ENCODE data around the gene LPAR3. TPM values are rescaled to one million over a fixed set of nuclear protein-coding genes. Genes with fewer than 3 reads are reported as not detected.

Gene LPAR3
- total and polyA plus RNA-seq, 2 of the 13 experiments (the other 11 are each of a cell fraction or from before 2014, with no cell fraction given) = not detected

- TF ChIP-seq ZNF362 (CRISPR knock-in tag; IDR thresholded peaks at IDR 0.05; ENCODE audit: borderline replicate concordance) (no peak), ELF3 (CRISPR knock-in tag; IDR thresholded peaks at IDR 0.05) (no peak)
Observed at GRCh38 chr1:84771895-84772294, 121.1 kb downstream of the LPAR3 start (continued).

GRCh38 chr1:84770481-84770880 is 122.5 kb downstream of the LPAR3 start:
- Histone ChIP-seq H2AFZ (ENCODE audit: low read length) (no peak overlapping the region), H3K9me3 (ENCODE audit: low read length) (no peaks in the 10 kb centered on the region), H4K20me1 (ENCODE audit: insufficient read depth, low read length) (no peaks in the 10 kb centered on the region), H3K27ac (ENCODE audit: extremely low read length, insufficient read depth, low read length) (no peak overlapping the region), H3K9ac (ENCODE audit: insufficient read depth, low read depth, low read length) (no peak overlapping the region), H3K4me1 (ENCODE audit: insufficient read depth, low read length) (no peaks in the 10 kb centered on the region), H3K79me2 (ENCODE audit: insufficient read depth, low read length) (no peaks in the 10 kb centered on the region), H3K4me3 (replicated peaks in 1 of 3; ENCODE audit: insufficient read depth in 1 of 3, low read depth in 2 of 3, low read length in 3 of 3) (no peak overlapping the region), H3K4me2 (ENCODE audit: low read depth, low read length) (no peak overlapping the region), H3K36me3 (replicated peaks in 1 of 2; ENCODE audit: control insufficient read depth in 1 of 2, insufficient read depth in 2 of 2, low read length in 2 of 2) (no peaks in the 10 kb centered on the region), H3K27me3 (ENCODE audit: control insufficient read depth in 1 of 2, insufficient read depth in 2 of 2, low read length in 2 of 2) (peaks cover 0 to 14% of the 10 kb centered on the region in 2 experiments; a peak in 1 of 5 replicates)
- in situ Hi-C loops (cut with HindIII; ENCODE audit: extremely low pct_ligation_motif_present, low pct_unique_long_range_greater_than_20kb) (loop anchor here (10.0 to 25.0 kb wide), 2 partner anchors 164 to 633 kb away; partner anchors contain the start of gene PRKACB), intact Hi-C loops (cut with micrococcal nuclease; ENCODE audit: unreplicated experiment) (loop anchor here (5.0 kb wide), 1 partner anchor 167 kb away; no protein-coding TSS in a partner anchor)
- no TSS peak for BruUV-seq (replicated peaks)
- ATAC-seq (no peak), DNase-seq (ENCODE audit: low spot score) (no peak), FAIRE-seq (no peak)
- WGBS (ENCODE audit: low lambda C conversion rate) = 22% methylated on average over 2 of the region's 2 CpGs
- TF ChIP-seq SP1 (IDR thresholded peaks at IDR 0.05) (no peak), SP1 (CRISPR knock-in tag; IDR thresholded peaks at IDR 0.05) (no peak)
- ChIA-PET POLR2A (no interaction called here), CTCF (ENCODE audit: low intra/inter-chr PET ratio, low total read pairs) (no interaction called here)

- H3K4me1 ChIP-seq (ENCODE audit: insufficient read depth, low read length) = no peaks in the 10 kb centered on the region
- no peaks in the 10 kb centered on the region for H3K79me2 ChIP-seq (ENCODE audit: insufficient read depth, low read length)
- POLR2A ChIA-PET = no interaction called here
- 0% methylated on average over 1 of the region's 1 CpG for WGBS (ENCODE audit: low lambda C conversion rate)
- ATAC-seq = no peak
- H3K36me3 ChIP-seq (replicated peaks in 1 of 2; ENCODE audit: control insufficient read depth in 1 of 2, insufficient read depth in 2 of 2, low read length in 2 of 2) = no peaks in the 10 kb centered on the region
- no TSS peak for BruUV-seq (replicated peaks)
- no peak overlapping the region for H3K27ac ChIP-seq (ENCODE audit: extremely low read length, insufficient read depth, low read length)
- CTCF ChIA-PET (ENCODE audit: low intra/inter-chr PET ratio, low total read pairs) = no interaction called here
- H3K27me3 ChIP-seq (ENCODE audit: control insufficient read depth in 1 of 2, insufficient read depth in 2 of 2, low read length in 2 of 2) = peaks cover 0 to 9% of the 10 kb centered on the region in 2 experiments; a peak in 1 of 5 replicates
- no peak overlapping the region for H3K9ac ChIP-seq (ENCODE audit: insufficient read depth, low read depth, low read length)
- no peak for FAIRE-seq
- H3K4me3 ChIP-seq (replicated peaks in 1 of 3; ENCODE audit: insufficient read depth in 1 of 3, low read depth in 2 of 3, low read length in 3 of 3) = no peak overlapping the region
- no peak for DNase-seq (ENCODE audit: low spot score)
- intact Hi-C loops (cut with micrococcal nuclease; ENCODE audit: unreplicated experiment) = loop anchor here (5.0 kb wide), 1 partner anchor 168 kb away; no protein-coding TSS in a partner anchor
- no peak overlapping the region for H2AFZ ChIP-seq (ENCODE audit: low read length)
- in situ Hi-C loops (cut with HindIII; ENCODE audit: extremely low pct_ligation_motif_present, low pct_unique_long_range_greater_than_20kb) = loop anchor here (10.0 to 25.0 kb wide), 2 partner anchors 165 to 632 kb away; partner anchors contain the start of gene PRKACB
- no peak overlapping the region for H3K4me2 ChIP-seq (ENCODE audit: low read depth, low read length)
- no peaks in the 10 kb centered on the region for H3K9me3 ChIP-seq (ENCODE audit: low read length)
- no peaks in the 10 kb centered on the region for H4K20me1 ChIP-seq (ENCODE audit: insufficient read depth, low read length)
- TF ChIP-seq HOXD1 (CRISPR knock-in tag; IDR thresholded peaks at IDR 0.05) = no peak
- no peak for TF ChIP-seq ZBTB2 (CRISPR knock-in tag; IDR thresholded peaks at IDR 0.05; ENCODE audit: low read depth)
- TF ChIP-seq ZSCAN25 (CRISPR knock-in tag; IDR thresholded peaks at IDR 0.05) = no peak
- no peak for TF ChIP-seq ZNF670 (CRISPR knock-in tag; IDR thresholded peaks at IDR 0.05; ENCODE audit: borderline replicate concordance)
- TF ChIP-seq ZFP90 (CRISPR knock-in tag; IDR thresholded peaks at IDR 0.05; ENCODE audit: borderline replicate concordance) = no peak
- no peak for TF ChIP-seq FOXK1 (CRISPR knock-in tag; IDR thresholded peaks at IDR 0.05; ENCODE audit: borderline replicate concordance, low read depth)
Observed at GRCh38 chr1:84769636-84770035, 123.4 kb downstream of the LPAR3 start.

Measured in HepG2 (cell line).